Brain pericyte (primary cell): Measurements from ENCODE around the gene DHX58.

Experiments
- DNase-seq: peaks from one replicate; pipeline ENCODE4 v3.0.0-alpha.2; 2012; ENCODE audit warnings: low read depth, low spot score

DHX58 gene

GRCh38 chr17:42110301-42111264 lies 1.9 kb downstream of the DHX58 start:
- no peak for DNase-seq

GRCh38 chr17:42109086-42109485 lies 3.4 kb downstream of the DHX58 start:
- no peak for DNase-seq

GRCh38 chr17:42107597-42108576 lies 4.6 kb downstream of the DHX58 start:
- no peak for DNase-seq

- DNase-seq = no peak
Measured at GRCh38 chr17:42107124-42107523, 5.4 kb downstream of the DHX58 start.

- no peak for DNase-seq
Measured at GRCh38 chr17:42106009-42106408, 6.5 kb downstream of the DHX58 start.

GRCh38 chr17:42104264-42104663 lies 8.2 kb downstream of the DHX58 start:
- DNase-seq = no peak

GRCh38 chr17:42103221-42103954 lies 9.1 kb downstream of the DHX58 start:
- no peak for DNase-seq

GRCh38 chr17:42101513-42102292 lies 10.8 kb downstream of the DHX58 start:
- no peak for DNase-seq

GRCh38 chr17:42098730-42099399 lies 13.6 kb downstream of the DHX58 start:
- no peak for DNase-seq

GRCh38 chr17:42097691-42098631 lies 14.6 kb downstream of the DHX58 start, which contains the start of gene ZNF385C:
Gene ZNF385C, minus strand, starts transcription at chr17:42098473. Its CDS starts 35,417 bp downstream, at chr17:42063056.
- DNase-seq = no peak

- DNase-seq = no peak
Measured at GRCh38 chr17:42096360-42097111, 16.0 kb downstream of the DHX58 start.

GRCh38 chr17:42094375-42095069 lies 18.0 kb downstream of the DHX58 start:
- DNase-seq = no peak

GRCh38 chr17:42092939-42093338 lies 19.6 kb downstream of the DHX58 start:
- DNase-seq = no peak

- no peak for DNase-seq
Measured at GRCh38 chr17:42090964-42091790, 21.3 kb downstream of the DHX58 start.

GRCh38 chr17:42088736-42089135 lies 23.8 kb downstream of the DHX58 start:
- DNase-seq = no peak
